ENCODE data around the gene CPNE4. TPM values are rescaled to one million over a fixed set of nuclear protein-coding genes. Genes with fewer than 3 reads are reported as not detected.

The CPNE4 gene
- total RNA-seq, 2 donors from 2014 or later: not detected

DNA sequence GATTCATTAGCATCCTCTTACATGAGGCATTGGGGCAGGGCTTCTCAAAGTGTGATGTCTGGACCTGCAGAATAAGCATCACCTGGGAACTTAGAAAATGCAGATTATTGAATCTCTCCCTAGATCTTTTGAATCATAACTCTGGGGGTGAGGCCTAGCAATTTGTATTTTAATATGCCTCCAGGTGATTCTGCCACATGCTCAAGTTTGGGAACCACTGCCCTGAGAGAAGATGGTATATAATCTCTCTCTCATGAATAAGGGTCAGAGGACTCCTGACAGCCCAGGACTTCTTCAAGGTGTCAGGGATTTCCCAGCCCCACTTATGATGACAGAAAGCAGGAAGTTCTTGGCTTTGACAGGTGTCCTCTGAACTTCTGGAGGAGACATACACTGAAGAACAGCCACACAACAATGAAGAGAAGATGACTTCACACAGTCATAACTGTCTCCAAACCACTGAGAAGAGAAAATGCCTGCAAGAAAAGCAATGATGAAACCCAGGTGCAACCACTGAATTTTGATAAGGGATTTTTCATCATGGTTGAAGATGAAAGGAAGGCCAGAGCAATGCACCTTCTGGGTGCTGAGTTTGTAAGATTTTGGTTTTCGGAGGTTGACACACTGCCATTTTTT lies 320.1 kb downstream of the CPNE4 start:
- H3K36me3 ChIP-seq (replicated peaks in 1 of 2; ENCODE audit: insufficient read depth in 1 of 2, low read depth in 2 of 2): no peaks in the 10 kb centered on the region
- H3K4me1 ChIP-seq: no peaks in the 10 kb centered on the region
- no peak overlapping the region for H3K4me3 ChIP-seq
- H3K27me3 ChIP-seq: no peaks in the 10 kb centered on the region
- no peaks in the 10 kb centered on the region for H3K9me3 ChIP-seq
- DNase-seq (no peak), ATAC-seq (no peak)
- intact Hi-C loops (cut with DNase I): no loop called here
- WGBS, 2 donors: 90% methylated on average over 1 of the region's 1 CpG
- no peak for TF ChIP-seq POLR2A (IDR thresholded peaks at IDR 0.05)
- TF ChIP-seq, protein P1, sequence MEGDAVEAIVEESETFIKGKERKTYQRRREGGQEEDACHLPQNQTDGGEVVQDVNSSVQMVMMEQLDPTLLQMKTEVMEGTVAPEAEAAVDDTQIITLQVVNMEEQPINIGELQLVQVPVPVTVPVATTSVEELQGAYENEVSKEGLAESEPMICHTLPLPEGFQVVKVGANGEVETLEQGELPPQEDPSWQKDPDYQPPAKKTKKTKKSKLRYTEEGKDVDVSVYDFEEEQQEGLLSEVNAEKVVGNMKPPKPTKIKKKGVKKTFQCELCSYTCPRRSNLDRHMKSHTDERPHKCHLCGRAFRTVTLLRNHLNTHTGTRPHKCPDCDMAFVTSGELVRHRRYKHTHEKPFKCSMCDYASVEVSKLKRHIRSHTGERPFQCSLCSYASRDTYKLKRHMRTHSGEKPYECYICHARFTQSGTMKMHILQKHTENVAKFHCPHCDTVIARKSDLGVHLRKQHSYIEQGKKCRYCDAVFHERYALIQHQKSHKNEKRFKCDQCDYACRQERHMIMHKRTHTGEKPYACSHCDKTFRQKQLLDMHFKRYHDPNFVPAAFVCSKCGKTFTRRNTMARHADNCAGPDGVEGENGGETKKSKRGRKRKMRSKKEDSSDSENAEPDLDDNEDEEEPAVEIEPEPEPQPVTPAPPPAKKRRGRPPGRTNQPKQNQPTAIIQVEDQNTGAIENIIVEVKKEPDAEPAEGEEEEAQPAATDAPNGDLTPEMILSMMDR (IDR thresholded peaks at IDR 0.05): no peak
- no peak overlapping the region for H3K27ac ChIP-seq

DNA sequence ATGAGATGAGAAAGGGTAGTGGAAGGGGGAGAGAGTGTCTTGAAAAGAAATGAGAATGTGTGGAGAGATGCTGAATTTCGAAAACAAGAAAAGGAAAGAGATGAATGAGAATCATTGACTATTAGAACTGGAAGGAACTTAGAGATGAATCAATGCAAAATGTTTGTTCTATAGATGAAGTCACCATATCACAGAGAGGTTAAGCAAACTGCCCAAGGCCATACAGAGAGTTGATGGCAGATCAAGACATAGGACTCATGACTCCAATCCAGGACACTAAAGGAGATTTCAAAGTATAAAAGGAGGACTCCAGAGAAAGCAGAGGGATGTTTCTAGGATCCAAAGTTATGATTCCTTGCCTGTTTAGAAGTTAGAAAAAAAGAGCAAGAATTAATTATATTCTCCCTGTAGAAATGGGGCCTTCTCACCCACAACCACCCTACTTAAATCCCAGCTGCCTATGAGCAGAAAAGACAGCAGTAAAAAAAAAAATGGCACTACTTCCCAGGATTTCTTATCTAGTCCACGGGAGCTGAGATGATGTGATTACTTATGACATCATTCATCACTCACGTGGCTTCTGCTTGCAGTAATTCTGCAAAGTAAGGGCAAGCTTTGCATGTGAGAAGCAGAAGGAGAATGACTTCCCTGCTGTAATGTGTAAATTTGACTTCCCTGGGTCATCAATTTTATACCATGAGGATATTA lies 321.2 kb downstream of the CPNE4 start:
- Histone ChIP-seq H3K27me3 (no peaks in the 10 kb centered on the region), H3K4me1 (no peaks in the 10 kb centered on the region), H3K27ac (no peak overlapping the region), H3K9me3 (no peaks in the 10 kb centered on the region), H3K4me3 (no peak overlapping the region), H3K36me3 (replicated peaks in 1 of 2; ENCODE audit: insufficient read depth in 1 of 2, low read depth in 2 of 2) (no peaks in the 10 kb centered on the region)
- intact Hi-C loops (cut with DNase I): no loop called here
- no peak for DNase-seq
- no peak for TF ChIP-seq POLR2A (IDR thresholded peaks at IDR 0.05)
- TF ChIP-seq, protein P1 (IDR thresholded peaks at IDR 0.05): no peak
- WGBS, 2 donors: 22 to 35% methylated on average over 3 of the region's 3 CpGs
- ATAC-seq: no peak

DNA sequence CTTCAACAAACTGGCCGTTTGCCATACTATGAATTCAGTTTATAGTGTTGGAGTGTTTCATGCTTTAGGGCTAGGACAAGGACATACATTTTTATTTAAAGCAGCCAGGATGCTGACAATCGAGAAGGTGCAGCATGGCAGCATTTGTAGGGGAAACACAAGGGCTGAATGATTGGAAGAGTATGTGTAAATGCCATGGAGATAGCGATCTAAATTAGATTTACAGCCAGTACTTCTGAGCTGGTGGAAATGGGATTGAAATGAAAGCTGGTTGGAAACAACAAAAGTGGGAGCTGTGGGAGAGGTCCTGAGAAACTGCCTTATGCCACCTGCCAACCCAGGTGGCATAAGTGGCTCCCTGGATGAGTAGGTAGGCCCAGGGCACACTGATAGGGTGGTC lies 322.2 kb downstream of the CPNE4 start:
- no peak overlapping the region for H3K4me3 ChIP-seq
- WGBS, 2 donors: 57 to 65% methylated on average over 3 of the region's 3 CpGs
- no peaks in the 10 kb centered on the region for H3K4me1 ChIP-seq
- DNase-seq: no peak
- H3K36me3 ChIP-seq (replicated peaks in 1 of 2; ENCODE audit: insufficient read depth in 1 of 2, low read depth in 2 of 2): no peaks in the 10 kb centered on the region
- H3K27me3 ChIP-seq: no peaks in the 10 kb centered on the region
- ATAC-seq: no peak
- intact Hi-C loops (cut with DNase I): no loop called here
- TF ChIP-seq, protein P1 (IDR thresholded peaks at IDR 0.05): no peak
- TF ChIP-seq POLR2A (IDR thresholded peaks at IDR 0.05): no peak
- no peak overlapping the region for H3K27ac ChIP-seq
- H3K9me3 ChIP-seq: no peaks in the 10 kb centered on the region

DNA sequence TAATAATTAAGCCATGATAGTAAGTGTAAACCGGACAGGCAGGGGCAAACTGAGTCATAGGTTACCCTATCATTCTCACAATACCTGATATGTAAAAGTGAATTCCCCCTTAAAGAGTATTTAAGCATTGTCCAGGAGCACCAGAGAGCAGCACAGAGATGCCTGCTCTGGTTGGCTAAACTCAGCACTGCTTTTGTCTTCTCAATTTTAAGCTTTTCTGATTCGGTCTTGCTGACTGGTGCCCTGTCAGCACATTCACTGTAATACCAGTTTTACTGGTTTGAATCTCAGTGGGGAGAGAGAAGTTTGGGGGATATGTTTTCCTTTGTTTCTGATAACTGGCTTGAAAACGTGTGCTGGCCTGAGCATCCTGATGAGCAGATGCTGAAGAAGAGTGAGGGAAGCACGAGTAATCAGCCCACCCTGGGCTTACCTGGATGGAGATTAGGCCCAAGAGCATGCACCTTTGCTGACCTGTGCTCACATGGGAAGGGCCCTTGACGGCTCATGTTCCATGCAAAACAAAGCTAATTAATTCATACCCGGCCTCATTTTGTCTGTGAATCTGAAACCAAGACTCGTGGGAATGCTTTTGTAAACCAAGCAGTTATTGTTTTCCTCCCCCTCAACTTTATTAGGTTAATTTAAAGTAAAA lies 323.6 kb downstream of the CPNE4 start:
- ATAC-seq (no peak), DNase-seq (no peak)
- no peak overlapping the region for H3K27ac ChIP-seq
- H3K9me3 ChIP-seq: no peaks in the 10 kb centered on the region
- no peak overlapping the region for H3K4me3 ChIP-seq
- no peaks in the 10 kb centered on the region for H3K27me3 ChIP-seq
- no peaks in the 10 kb centered on the region for H3K4me1 ChIP-seq
- WGBS, 2 donors: 22 to 30% methylated on average over 7 of the region's 7 CpGs
- intact Hi-C loops (cut with DNase I): no loop called here
- TF ChIP-seq, protein P1 (IDR thresholded peaks at IDR 0.05): no peak
- no peak for TF ChIP-seq POLR2A (IDR thresholded peaks at IDR 0.05)
- H3K36me3 ChIP-seq (replicated peaks in 1 of 2; ENCODE audit: insufficient read depth in 1 of 2, low read depth in 2 of 2): no peaks in the 10 kb centered on the region

Data from body of pancreas (tissue), 4 donors.